H7 (cell line): ENCODE data around the gene CACNA1S. TPM values are rescaled to one million over a fixed set of nuclear protein-coding genes. Genes with fewer than 3 reads are reported as not detected.

Experiments
- DNase-seq: peaks from one replicate; pipeline ENCODE4 v3.0.0; 2012
- H3K27me3 ChIP-seq: 2 replicates; pipeline ENCODE4 v1.6.0; 2011; ENCODE audit warnings: mild to moderate bottlenecking, low read length; ENCODE audit not compliant: control insufficient read depth, insufficient read depth
- H3K36me3 ChIP-seq: replicated peaks from 2 replicates; pipeline ENCODE4 v1.5.1; 2011; ENCODE audit warnings: low read length; ENCODE audit not compliant: control insufficient read depth, insufficient read depth
- H3K4me3 ChIP-seq: 2 replicates; pipeline ENCODE4 v1.5.1; 2011; ENCODE audit warnings: low read depth, mild to moderate bottlenecking, control low read depth, low read length, moderate library complexity; ENCODE audit not compliant: insufficient read depth
- total RNA-seq: library from RNA; depleted of rRNA; stranded (reverse); fragments of >200 nt; shearing (Covaris generic); gene quantifications from 2 replicates; pipeline ENCODE4 v1.2.3, GENCODE V29; 2014

CACNA1S gene
- total RNA-seq, 1 experiment from 2014 or later: not detected

GRCh38 chr1:201039418-201039817 is 72.8 kb downstream of the CACNA1S start:
- Histone ChIP-seq H3K36me3 (no peaks in the 10 kb centered on the region), H3K27me3 (no peaks in the 10 kb centered on the region), H3K4me3 (no peak overlapping the region)
- DNase-seq: no peak

- DNase-seq: no peak
- no peaks in the 10 kb centered on the region for H3K36me3 ChIP-seq
- H3K4me3 ChIP-seq: no peak overlapping the region
- no peaks in the 10 kb centered on the region for H3K27me3 ChIP-seq
These were observed 73.9 kb downstream of the CACNA1S start for GRCh38 chr1:201038186-201038876.

GRCh38 chr1:201036188-201036842 is 75.9 kb downstream of the CACNA1S start:
- Histone ChIP-seq H3K36me3 (no peaks in the 10 kb centered on the region), H3K27me3 (no peaks in the 10 kb centered on the region), H3K4me3 (no peak overlapping the region)
- no peak for DNase-seq

- H3K36me3 ChIP-seq: no peaks in the 10 kb centered on the region
- no peak for DNase-seq
- no peaks in the 10 kb centered on the region for H3K27me3 ChIP-seq
- no peak overlapping the region for H3K4me3 ChIP-seq
These were observed 77.6 kb downstream of the CACNA1S start for GRCh38 chr1:201034671-201035070.

GRCh38 chr1:201032408-201032807 is 79.8 kb downstream of the CACNA1S start:
- H3K27me3 ChIP-seq: no peaks in the 10 kb centered on the region
- no peak for DNase-seq
- no peaks in the 10 kb centered on the region; the same call in 1 of the 2 replicates for H3K36me3 ChIP-seq
- H3K4me3 ChIP-seq: no peak overlapping the region

GRCh38 chr1:201028461-201028889 is 83.8 kb downstream of the CACNA1S start:
- Histone ChIP-seq H3K36me3 (peaks cover 3% of the 10 kb centered on the region; the same call in 1 of the 2 replicates), H3K27me3 (no peaks in the 10 kb centered on the region; the same call in 1 of the 2 replicates), H3K4me3 (no peak overlapping the region)
- no peak for DNase-seq

- no peak for DNase-seq
- H3K4me3 ChIP-seq: no peak overlapping the region
- H3K27me3 ChIP-seq: peaks cover 10% of the 10 kb centered on the region; the same call in 1 of the 2 replicates
- H3K36me3 ChIP-seq: peaks cover 3% of the 10 kb centered on the region; the same call in 1 of the 2 replicates
These were observed 85.4 kb downstream of the CACNA1S start for GRCh38 chr1:201026836-201027235.

- Histone ChIP-seq H3K36me3 (peaks cover 3% of the 10 kb centered on the region; the same call in 1 of the 2 replicates), H3K27me3 (peaks cover 10% of the 10 kb centered on the region; the same call in 1 of the 2 replicates), H3K4me3 (no peak overlapping the region)
- DNase-seq: no peak
These were observed 86.0 kb downstream of the CACNA1S start for GRCh38 chr1:201026234-201026633.

- Histone ChIP-seq H3K36me3 (peaks cover 3% of the 10 kb centered on the region; the same call in 1 of the 2 replicates), H3K4me3 (no peak overlapping the region), H3K27me3 (peaks cover 10% of the 10 kb centered on the region; the same call in 1 of the 2 replicates)
- peak; percentile 78 for DNase-seq
These were observed 86.6 kb downstream of the CACNA1S start for GRCh38 chr1:201025571-201026002.

GRCh38 chr1:201024625-201024998 is 87.6 kb downstream of the CACNA1S start:
- DNase-seq: no peak
- H3K4me3 ChIP-seq: peak overlapping the region; percentile 58

GRCh38 chr1:201023920-201024624 is 88.2 kb downstream of the CACNA1S start:
- Histone ChIP-seq H3K27me3 (peaks cover 10% of the 10 kb centered on the region; the same call in 1 of the 2 replicates), H3K4me3 (peak overlapping the region; percentile 58), H3K36me3 (peaks cover 3% of the 10 kb centered on the region; the same call in 1 of the 2 replicates)
- DNase-seq: no peak

More at GRCh38 chr1:201024625-201024998, 87.6 kb downstream of the CACNA1S start:
- Histone ChIP-seq H3K36me3 (peaks cover 3% of the 10 kb centered on the region; the same call in 1 of the 2 replicates), H3K27me3 (peaks cover 10% of the 10 kb centered on the region; the same call in 1 of the 2 replicates)

GRCh38 chr1:201023517-201023902 is 88.7 kb downstream of the CACNA1S start, which contains the start of gene KIF21B:
Gene KIF21B (minus strand): TSS chr1:201023714. CDS start chr1:201023383, 331 bp downstream.
- H3K27me3 ChIP-seq: peaks cover 10% of the 10 kb centered on the region; the same call in 1 of the 2 replicates
- peak within 1 kb of the TSS; percentile 64 for H3K4me3 ChIP-seq
- DNase-seq: peak; percentile 99
- H3K36me3 ChIP-seq: peaks cover 3% of the 10 kb centered on the region; the same call in 1 of the 2 replicates

GRCh38 chr1:201022820-201023516 is 89.3 kb downstream of the CACNA1S start:
- Histone ChIP-seq H3K36me3 (peaks cover 3% of the 10 kb centered on the region; the same call in 1 of the 2 replicates), H3K27me3 (peaks cover 10% of the 10 kb centered on the region; the same call in 1 of the 2 replicates), H3K4me3 (peak overlapping the region; percentile 64)
- DNase-seq: no peak

GRCh38 chr1:201022493-201022819 is 89.8 kb downstream of the CACNA1S start:
- DNase-seq: no peak
- H3K4me3 ChIP-seq: peak overlapping the region; percentile 64
- H3K36me3 ChIP-seq: peaks cover 3% of the 10 kb centered on the region; the same call in 1 of the 2 replicates
- H3K27me3 ChIP-seq: peaks cover 10% of the 10 kb centered on the region; the same call in 1 of the 2 replicates
